HG03520 (cell line): ENCODE data around the gene HOXA10.

Experiments
- ATAC-seq: cut with Tn5 transposase; IDR thresholded peaks from one replicate; pipeline ENCODE4 v1.9.1; 2021; ENCODE audit warnings: mild to moderate bottlenecking, moderate library complexity; ENCODE audit not compliant: unreplicated experiment

The HOXA10 gene

DNA sequence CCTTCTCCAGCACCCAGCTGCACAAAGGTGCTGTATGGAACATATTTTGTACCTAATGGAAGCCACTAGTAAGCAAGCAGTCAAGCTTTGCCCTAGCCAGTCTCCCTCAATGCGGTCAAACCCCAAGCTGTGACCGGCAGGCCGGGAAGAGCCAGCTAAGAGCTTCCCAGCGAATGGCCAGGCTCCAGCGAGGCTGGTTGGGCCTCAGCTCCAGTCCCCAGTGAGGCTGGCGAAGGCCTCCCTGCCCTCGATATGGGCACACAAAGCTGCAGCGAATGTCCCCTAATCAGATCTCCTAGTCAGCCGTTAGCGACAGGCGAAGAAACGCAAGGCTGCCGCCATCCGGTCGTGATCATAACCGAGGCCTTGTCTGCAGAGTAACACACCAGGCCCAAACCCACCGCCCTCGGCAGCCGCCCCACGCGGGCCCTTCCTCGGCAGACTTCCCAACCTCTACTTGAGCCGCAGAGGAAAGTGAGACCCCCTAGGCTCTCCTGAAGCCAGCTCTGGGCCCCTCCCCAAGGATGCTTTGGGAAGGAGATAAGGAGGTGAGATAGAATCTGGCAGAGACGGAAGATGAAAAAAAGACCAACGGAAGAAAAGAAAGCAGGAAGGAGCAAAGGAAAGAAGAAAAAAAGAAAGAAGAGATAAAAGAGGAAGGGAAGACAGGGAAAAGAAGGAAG lies 5.7 kb downstream of the HOXA10 start:
- no peak for ATAC-seq

DNA sequence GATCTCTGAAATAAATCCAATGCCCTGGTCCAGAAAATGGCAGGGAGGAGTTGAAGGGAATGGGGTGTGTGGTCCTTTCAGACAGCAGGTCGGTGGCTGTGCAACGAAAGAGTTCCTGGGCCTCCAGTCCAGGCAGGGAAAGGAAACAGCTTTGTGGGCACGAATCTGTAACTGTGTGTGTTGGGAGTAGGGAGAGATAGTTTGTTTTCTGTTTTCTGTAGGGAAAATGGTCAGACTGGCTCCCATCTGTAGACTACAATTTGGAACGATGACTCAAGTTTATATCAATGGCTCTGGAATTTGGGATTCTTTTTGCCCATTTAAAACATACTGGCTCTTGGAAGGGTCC lies 6.2 kb downstream of the HOXA10 start:
- ATAC-seq = no peak

DNA sequence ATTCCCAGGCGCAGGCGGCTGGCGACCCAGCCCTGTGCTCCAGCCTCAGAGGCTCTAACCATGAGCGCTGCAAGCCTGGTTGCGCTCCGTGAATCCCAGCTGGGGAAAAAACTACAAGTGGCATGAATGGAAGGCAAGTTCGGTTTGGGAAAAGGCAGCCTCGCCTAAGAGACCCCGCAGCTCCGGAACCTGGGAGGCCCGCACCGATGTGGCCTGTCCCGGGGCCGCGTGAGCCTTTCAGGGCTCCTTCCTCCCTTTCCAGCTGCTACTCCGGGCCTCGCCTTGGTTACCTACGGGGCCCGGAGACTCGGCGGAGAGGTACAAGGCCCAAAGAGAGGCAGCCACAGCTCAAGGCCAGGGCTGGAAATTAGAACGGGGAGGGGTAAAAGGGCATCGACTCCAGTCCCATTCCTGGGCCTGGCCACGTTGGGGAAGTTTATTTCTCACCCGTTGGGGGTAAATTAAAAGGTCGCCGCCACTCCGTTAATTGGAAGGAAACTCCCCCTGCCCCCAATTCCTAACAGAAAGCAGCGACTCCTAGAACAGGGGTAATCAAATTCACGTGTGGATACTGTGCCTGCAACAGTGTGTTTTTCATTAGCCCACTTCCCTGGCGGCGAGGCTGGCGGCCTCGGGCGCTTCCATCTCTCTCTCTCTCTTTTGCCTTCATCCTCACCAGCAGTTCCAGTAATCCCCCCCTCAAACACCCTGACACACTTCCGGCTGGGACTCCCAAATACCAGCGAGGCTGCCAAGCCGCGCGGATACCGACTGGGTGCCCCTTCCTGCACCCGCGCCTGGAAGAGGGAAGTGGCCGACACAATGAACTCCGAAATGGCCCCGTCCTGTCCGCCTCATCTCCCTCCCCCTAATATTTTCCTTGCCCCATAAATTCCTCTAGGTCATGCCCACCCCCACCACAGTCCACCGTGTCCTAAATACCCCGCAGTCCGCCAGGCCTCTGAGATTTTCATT lies 7.3 kb downstream of the HOXA10 start:
- ATAC-seq = no peak

DNA sequence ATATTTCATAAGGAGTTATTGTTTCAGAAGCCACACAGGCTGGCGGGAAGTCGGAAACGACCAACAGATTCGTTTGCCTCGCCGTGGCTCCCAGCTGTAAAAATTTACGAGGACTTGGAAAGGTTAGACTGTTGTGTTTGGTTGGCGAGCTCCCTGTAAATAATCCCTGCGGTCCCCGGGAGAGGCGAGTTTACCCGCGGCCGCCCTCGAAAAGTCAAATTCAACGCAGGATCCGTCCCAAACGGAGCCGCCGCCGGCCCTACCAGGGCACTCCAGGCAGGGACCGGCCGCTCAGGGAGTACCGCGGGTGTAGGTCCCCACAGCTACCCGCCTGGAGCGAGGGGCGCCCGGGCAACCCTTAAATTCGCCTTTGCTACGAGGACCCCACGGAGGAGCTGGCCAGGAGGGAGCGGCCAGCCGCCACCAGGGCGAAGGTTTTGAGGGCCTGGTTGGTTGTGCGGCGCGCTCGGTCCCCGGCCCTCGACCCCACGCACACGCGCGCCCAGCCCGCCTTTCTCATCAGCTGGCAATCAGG lies 8.1 kb downstream of the HOXA10 start:
- no peak for ATAC-seq

DNA sequence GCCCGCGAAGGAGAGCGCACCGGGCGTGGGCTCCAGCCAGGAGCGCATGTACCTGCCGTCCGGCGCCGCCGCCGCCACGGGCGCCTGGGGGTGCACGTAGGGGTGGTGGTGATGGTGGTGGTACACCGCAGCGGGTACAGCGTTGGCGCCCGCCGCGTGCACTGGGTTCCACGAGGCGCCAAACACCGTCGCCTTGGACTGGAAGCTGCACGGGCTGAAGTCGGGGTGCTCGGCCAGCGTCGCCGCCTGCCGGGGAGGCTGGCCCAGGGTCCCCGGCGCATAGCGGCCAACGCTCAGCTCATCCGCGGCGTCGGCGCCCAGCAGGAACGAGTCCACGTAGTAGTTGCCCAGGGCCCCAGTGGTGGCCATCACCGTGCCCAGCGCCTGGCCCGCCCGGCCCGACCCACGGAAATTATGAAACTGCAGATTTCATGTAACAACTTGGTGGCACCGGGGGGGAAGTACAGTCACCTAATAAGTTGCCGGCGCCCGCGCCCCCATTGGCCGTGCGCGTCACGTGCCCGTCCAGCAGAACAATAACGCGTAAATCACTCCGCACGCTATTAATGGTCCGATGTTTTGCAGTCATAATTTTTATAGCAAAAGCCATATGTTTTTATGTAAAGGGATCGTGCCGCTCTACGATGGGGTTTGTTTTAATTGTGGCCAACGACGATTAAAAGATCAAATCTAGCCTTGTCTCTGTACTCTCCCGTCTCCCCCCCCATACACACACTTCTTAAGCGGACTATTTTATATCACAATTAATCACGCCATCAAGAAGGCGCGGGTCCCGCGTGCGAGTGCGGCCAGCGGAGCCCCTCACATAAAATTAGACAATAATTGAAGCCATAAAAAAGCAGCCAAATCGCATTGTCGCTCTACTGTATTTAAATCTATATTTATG lies 8.8 kb downstream of the HOXA10 start, which contains the start of gene HOXA9:
HOXA9 (minus strand) TSS at position 449 of the 907 bp plus-strand sequence; CDS start at position 369, 80 bp downstream.
- ATAC-seq = no peak

DNA sequence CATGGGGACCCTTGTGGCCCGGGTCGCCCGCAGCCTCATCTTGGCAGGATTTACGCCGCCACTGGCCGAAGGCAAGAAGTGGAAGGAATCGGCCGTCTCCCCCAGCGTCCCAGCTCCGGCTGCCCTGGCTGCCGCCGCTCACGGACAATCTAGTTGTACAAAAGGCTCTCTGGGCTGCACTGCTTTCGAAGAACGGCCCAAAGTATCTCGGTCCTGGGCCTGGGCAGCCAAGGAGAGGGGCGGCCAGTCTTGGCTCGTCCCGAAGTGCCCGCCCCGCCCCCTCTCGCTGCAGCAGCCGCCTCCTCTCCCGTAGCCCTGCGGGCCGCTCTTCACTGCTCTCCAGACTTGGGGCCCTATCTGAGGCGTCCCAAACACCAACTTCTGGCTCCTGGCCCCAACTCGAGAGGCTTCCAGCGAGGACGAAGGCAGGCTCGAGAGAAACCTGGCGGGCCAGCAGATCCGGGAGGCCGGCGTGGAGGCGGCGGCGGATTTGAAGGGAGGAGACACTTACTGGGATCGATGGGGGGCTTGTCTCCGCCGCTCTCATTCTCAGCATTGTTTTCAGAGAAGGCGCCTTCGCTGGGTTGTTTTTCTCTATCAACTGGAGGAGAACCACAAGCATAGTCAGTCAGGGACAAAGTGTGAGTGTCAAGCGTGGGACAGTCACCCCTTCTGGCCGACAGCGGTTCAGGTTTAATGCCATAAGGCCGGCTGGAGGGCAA lies 9.6 kb downstream of the HOXA10 start:
- ATAC-seq = no peak

DNA sequence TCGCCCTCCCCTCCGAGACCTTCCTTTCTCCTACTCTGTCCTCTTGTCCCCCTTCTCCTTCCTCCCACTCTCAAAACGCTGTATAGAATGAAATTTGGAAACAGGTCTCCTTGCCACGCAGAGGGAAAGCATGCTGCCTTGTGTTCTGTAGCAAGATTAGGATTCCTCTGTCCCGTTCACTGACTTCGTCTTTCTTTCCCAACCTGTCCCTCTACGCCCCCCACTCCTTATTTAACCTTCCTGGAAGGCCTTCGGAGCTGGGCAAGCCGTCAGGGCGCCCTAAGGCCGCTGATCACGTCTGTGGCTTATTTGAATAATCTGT lies 10.1 kb downstream of the HOXA10 start:
- no peak for ATAC-seq

DNA sequence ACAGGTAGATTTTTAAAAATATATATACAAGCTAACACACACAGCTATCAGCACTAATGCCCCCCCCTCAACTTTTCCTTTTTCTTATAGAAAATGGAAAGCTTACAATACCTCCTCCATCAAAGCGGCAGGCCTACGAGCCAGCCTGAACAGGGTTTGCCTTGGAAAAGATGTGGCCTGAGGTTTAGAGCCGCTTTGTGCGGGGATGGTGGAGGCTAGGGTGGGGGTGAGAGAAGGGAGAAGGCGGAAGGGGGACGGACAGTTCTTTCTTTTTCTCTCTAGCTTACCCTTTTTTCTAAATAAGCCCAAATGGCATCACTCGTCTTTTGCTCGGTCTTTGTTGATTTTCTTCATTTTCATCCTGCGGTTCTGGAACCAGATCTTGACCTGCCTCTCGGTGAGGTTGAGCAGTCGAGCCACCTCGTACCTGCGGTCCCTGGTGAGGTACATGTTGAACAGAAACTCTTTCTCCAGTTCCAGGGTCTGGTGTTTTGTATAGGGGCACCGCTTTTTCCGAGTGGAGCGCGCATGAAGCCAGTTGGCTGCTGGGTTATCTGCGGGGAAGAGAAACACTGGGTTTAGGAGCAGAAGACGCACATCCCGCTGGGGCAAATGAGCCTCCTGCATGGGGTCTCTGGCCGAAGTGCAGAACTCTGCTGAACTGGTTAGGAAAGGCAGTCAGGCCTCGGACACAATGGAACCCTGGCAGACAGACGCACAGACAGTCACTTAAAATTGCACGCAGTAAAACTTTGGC lies 10.7 kb downstream of the HOXA10 start:
- no peak for ATAC-seq

DNA sequence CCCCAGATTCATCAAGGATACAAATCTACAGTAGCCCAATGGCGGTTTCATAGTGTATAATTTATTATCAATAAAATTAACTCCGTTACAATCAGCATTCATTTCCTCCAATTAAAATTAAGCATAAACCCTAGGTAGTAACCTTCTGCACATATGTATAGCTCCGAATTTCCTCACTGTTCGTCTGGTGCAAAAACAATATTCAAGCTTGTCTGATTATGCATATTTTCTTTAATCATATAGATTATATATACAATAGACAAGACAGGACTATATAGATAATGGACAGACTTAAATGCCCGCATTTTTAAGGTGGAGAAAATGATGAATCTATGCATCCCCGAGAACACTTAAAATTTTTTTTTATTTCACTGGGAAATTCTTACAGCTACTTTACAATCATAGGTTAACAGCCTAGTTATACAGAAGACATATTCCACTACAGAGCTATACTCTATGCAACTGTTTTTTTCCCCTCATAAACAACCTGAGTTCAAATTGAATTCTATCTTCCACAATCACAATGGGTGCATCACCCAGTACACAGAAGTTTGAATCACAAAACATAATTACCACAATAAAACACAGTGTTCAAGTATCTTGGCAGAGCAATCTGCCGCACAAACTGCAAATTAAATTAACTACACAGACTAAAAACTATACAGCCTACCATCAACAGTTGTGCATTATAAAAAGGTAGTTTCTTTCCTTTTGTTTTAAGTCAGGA lies 11.4 kb downstream of the HOXA10 start:
- no peak for ATAC-seq

DNA sequence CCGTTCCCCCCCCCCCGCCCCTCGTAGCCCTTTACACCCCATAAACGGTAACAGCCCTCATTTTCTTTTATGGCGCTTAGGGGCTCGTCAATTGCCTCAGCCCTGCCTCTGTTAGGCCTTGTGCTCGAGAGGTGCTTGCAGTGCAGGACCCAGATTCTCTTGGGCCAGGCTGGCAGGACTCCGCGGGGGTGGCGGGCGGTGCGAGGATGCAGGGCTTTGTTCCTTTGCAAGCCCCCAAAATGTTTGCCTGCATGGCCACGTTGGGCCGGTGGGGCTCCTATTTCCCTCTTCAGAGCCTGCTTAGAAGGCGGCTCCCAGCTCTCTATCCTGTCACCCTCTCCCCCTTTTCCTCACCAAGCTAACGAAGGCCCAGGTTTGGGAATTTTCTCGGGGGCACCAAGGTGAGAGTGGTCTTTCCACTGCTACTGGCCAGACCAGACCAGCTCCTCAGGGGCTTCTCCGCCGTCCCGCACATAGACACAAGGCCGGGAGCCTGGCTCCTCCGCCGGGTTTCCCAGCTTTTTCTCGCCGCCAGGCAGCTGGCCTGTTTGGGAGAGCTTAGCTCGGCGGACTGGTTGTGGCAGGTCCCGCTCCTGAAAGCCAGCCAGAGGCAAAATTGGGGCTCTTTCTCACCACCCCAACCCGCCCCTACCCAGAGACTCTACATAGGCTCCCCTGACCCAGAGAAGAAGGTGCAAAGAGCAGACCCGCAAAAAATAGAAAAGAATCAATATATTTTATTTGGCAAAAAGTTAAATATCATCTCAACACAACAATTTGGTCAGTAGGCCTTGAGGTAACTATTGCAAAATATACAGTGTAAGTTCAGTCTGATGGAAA lies 12.2 kb downstream of the HOXA10 start:
- ATAC-seq = no peak

DNA sequence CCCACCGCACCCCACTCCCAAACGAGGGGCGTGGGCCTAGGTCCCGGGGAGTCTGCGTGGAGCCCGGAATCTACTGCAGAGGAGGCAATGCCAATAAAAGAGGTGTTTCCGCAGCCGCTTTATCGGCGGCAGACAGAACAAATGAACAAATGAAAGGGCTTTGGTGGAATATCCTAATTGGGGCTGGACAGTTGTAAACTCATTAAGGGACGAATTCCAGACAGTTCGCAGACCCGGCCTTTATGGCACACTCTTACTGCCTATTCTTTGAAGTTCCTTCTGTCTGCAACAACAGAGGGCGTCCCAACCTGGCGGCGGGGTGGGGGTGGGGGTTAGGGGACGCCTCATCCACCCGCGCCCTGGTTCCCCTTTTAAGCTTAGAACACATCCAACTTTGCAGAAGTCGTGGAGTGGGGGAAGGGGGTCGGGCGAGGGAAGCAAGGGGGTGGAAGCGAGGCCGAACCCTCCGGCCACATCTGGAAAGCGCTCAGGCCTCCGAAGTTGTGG lies 12.9 kb downstream of the HOXA10 start:
- no peak for ATAC-seq

DNA sequence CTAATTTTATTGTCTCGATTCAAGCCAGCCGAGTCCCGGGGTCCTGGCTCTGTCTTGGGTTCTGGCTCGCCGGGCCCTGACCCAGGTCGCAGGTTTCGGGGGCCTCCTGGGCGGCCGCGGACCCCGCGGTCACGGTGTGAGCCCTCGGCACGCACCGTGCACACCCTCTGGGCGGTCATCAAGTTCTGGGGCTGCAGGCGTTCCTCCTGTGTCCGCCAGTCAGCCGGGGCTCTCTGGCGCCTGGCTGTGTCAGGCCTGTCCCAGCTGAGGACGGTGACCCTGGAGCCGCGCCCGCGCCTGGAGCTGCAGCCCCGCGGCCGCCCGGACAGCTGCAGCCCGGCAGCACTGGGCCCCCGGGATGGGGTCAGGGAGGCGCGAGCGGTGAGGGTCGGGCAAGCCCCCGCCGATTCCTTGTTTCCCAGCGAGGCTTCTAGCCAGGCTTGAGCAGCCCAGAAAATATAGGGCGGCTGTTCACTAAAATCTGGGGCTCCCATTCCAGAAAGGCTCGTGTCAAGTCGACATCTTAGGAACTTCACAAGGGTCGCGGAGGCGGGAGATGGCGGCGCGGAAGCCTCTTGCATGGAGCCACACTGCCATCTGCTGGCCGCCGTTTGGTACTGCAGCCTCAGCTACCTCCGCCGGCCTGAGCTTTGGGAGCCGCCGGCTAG lies 13.4 kb downstream of the HOXA10 start:
- no peak for ATAC-seq

DNA sequence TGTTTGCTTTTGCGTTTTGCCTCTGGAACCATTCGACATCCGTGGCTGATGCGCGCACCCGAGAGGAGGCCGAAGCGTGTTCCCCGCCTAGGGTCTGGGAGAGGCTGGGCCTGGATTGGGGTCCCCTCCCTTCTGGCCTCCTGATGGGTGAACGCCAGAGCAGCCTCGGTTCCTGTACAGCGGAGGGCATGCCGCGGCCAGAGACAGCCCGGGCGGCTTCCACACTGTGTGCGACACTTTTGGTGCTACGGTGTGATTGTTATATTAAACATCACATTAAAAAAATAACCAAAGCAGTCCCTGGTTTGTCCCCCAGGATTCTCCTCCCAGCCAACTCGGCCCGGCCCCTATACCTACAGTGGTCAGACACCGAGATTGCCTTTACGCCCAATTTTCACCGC lies 14.0 kb downstream of the HOXA10 start:
- ATAC-seq = no peak

DNA sequence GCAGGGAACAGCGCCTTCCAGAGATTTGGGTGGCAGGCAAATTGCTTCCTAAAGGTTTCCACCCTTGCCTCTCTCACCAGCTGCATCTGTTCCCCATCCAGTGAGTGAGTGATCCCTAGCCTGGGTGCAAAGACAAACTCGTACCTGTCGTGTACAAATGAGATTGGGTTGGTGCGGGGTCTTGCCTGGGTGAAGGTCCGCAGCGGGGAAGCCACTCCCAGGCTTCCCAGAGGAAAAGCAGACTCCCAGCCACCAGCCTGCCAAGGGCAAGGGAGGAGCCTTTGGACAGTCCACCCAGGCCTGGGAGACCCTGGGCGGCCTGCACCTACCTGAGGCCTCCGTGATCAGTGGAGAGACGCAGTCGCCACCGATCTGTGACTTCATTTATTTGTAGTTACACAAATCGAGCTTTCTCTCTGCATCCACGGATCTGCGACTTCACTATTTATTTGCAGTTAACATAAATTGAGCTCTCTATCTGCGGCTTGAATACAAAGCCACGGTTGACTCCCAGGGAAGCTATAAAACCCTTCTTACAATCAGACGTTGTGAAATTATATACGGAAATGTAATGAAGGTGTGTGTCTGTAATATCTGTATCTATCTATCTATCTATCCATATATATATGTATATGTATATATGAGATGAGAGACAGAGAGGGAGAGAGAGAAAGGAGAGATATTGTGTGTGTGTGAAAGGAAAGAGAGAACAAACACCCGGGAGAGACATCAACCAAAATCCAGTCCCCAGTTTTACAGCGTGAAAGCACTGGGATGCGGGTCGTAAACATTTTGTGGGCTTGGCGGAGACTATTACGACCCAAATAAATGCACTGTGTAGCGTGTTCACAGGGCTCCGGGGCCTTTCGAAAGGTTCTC lies 14.6 kb downstream of the HOXA10 start:
- ATAC-seq = no peak

DNA sequence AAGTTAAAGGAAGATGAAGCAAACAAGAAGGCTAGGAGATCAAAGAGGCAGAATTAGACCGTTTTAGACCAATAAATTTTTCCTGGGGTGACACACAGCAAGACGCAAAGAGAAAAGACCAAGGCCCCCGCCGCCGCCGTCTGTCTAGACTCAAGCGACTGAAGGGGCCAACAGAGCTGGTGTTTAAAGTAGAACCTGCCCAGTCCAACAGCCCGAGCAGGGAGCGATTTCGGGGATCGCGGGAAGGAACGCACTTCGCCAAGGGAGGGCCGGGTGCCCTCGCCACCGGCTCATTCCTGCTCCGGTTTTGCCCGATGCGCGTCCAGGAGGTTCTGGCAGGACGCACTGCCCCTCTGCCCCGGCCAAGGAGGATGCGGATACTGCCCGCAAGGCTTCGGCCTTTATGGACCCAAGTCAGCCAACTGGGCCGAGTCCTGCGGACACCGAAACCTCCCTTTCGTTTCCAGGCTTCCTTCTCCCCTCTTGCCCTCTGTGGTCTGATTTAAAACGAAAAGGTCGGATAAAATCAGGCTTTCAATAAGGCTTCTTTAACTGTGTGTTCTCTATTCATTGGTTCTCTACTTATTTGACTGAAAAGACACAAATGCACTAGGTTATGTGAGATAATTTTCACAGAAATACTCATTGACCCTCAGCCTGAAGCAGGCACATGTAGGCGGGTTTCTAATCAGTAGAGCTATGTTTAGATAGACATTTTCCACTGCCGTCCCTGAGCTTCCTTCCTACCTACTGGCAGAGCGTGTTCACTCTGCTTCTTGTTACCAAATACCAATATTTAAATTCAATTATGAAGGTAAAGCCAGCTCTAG lies 15.5 kb downstream of the HOXA10 start:
- ATAC-seq = no peak
